ENCODE data around the gene OTOP1. TPM values are rescaled to one million over a fixed set of nuclear protein-coding genes. Genes with fewer than 3 reads are reported as not detected.

Gene OTOP1
- total RNA-seq, 1 experiment from 2014 or later: not detected

DNA sequence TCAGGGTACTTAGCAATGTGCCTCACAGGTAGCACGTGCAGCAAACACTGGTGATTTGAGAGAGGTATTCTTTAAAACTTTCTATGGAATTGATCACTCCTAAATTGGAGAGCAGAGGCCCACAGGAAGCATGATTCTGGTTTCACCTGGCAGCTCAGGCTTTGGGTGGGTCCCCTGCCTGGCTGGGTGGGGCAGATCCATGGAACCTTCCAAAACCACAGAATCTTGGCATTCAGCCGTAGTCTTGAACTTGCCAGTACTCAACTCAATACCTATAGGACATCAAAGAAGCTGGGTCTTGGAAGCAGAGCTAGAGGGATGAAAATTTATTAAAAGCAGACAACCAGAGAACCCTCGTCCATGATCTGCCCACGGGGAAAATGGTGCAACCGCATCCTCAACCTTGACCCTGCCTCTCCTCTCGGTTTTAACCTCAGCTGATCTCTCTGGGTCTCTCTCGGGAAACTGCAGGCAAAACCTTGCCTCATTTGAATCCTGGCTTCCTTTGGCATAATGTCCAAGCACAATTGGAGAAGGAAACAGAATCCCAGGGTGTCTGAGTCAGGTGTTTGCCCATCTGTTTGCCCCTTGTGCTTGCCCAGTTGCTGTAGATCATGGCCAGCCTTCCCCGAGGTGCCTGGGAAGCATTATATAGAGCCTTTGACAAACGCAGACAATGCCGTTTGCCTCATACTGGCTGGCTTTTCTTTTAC is 22.9 kb downstream of the OTOP1 start:
- Mint-ChIP-seq H3K27ac (no peak overlapping the region), H3K4me3 (no peak overlapping the region), H3K36me3 (ENCODE audit: insufficient read depth in 1 of 3, low read depth in 3 of 3) (no peaks in the 10 kb centered on the region), H3K9me3 (peaks cover 5% of the 10 kb centered on the region in 2 experiments; a peak in 3 of 5 replicates), H3K4me1 (peaks cover 12 to 14% of the 10 kb centered on the region in 2 experiments), H3K27me3 (ENCODE audit: low read depth) (peaks cover 18% of the 10 kb centered on the region)
- Histone ChIP-seq H3K23ac (ENCODE audit: insufficient read length, low read depth, low read length) (no peak overlapping the region), H2BK12ac (ENCODE audit: insufficient read length, low read depth, low read length) (no peak overlapping the region), H3K27me3 (ENCODE audit: insufficient read depth, low read length) (no peaks in the 10 kb centered on the region), H3K14ac (ENCODE audit: insufficient read depth, low read length) (no peak overlapping the region), H4K8ac (replicated peaks; ENCODE audit: insufficient read length, low read depth, low read length) (no peak overlapping the region), H3T11ph (ENCODE audit: low read length) (no peak overlapping the region), H2BK15ac (ENCODE audit: low read depth, low read length) (no peak overlapping the region), H2AFZ (ENCODE audit: low read length) (no peak overlapping the region), H3K18ac (ENCODE audit: insufficient read length, low read depth, low read length) (no peak overlapping the region), H3K56ac (ENCODE audit: insufficient read length, low read depth, low read length) (no peak overlapping the region), H3K4me1 (ENCODE audit: insufficient read depth, low read length) (no peaks in the 10 kb centered on the region), H3K9ac (ENCODE audit: extremely low read depth, insufficient read length, low read length) (no peak overlapping the region), H3K27ac (ENCODE audit: insufficient read length, low read depth, low read length) (no peak overlapping the region), H2AK5ac (ENCODE audit: insufficient read length, low read length) (no peak overlapping the region), H2BK20ac (ENCODE audit: low read depth, low read length, poor library complexity, severe bottlenecking) (no peak overlapping the region), H3K23me2 (ENCODE audit: insufficient read length, low read depth, low read length, poor library complexity, severe bottlenecking) (no peaks in the 10 kb centered on the region), H4K20me1 (ENCODE audit: control insufficient read depth, insufficient read depth, insufficient read length) (no peaks in the 10 kb centered on the region), H3K79me1 (ENCODE audit: insufficient read depth, low read depth, low read length, poor library complexity, severe bottlenecking) (no peaks in the 10 kb centered on the region), H4K5ac (ENCODE audit: insufficient read length, low read depth, low read length) (no peak overlapping the region), H3K4ac (ENCODE audit: low read depth, low read length) (no peak overlapping the region), H2BK120ac (ENCODE audit: low read depth, low read length, poor library complexity, severe bottlenecking) (no peak overlapping the region), H3K4me2 (ENCODE audit: insufficient read depth, insufficient read length, low read length) (no peak overlapping the region), H2BK5ac (ENCODE audit: insufficient read length, low read length) (no peak overlapping the region), H4K91ac (ENCODE audit: insufficient read length, low read depth, low read length) (no peak overlapping the region), H3K79me2 (ENCODE audit: insufficient read depth, low read length) (no peaks in the 10 kb centered on the region; the same call in 1 of the 2 replicates), H3K9me3 (ENCODE audit: control insufficient read depth, low read depth, low read length) (no peaks in the 10 kb centered on the region)
- no CpG with 5 or more reads among the region's 10 CpGs for WGBS (ENCODE audit: extremely low coverage, insufficient read length, low lambda C conversion rate)
- TF ChIP-seq, protein P1, sequence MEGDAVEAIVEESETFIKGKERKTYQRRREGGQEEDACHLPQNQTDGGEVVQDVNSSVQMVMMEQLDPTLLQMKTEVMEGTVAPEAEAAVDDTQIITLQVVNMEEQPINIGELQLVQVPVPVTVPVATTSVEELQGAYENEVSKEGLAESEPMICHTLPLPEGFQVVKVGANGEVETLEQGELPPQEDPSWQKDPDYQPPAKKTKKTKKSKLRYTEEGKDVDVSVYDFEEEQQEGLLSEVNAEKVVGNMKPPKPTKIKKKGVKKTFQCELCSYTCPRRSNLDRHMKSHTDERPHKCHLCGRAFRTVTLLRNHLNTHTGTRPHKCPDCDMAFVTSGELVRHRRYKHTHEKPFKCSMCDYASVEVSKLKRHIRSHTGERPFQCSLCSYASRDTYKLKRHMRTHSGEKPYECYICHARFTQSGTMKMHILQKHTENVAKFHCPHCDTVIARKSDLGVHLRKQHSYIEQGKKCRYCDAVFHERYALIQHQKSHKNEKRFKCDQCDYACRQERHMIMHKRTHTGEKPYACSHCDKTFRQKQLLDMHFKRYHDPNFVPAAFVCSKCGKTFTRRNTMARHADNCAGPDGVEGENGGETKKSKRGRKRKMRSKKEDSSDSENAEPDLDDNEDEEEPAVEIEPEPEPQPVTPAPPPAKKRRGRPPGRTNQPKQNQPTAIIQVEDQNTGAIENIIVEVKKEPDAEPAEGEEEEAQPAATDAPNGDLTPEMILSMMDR (conservative IDR thresholded peaks at IDR 0.05): no peak
- no peak for DNase-seq
